ENCODE results near the gene DGKI. TPM values are rescaled to one million over a fixed set of nuclear protein-coding genes. Genes with fewer than 3 reads are reported as not detected.

DGKI gene
- total and polyA plus RNA-seq, 7 donors, result under 0.01 to 0.56 (median 0.44) TPM; not detected in 2

DNA sequence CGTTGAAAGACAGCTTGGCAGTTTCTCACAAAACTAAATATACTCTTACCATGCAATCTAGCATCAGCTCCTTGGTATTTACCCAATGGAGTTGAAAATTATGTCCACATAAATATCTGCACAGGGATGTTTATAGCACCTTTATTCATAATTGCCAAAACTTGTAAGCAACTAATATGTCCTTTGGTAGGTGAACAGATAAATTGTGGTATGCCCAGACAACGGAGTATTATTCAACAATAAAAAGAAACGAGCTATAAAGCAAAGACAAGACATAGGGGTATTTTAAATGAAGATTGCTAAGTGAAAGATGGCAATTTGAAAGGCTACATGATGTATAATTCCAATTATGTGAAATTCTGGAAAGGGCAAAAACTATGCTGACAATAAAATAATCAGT, 340.7 kb downstream of the DGKI start:
- no peaks in the 10 kb centered on the region for H3K4me1 ChIP-seq
- no peak overlapping the region for H3K4me3 ChIP-seq
- ATAC-seq (no peak), DNase-seq (no peak)
- no peaks in the 10 kb centered on the region for H3K9me3 ChIP-seq
- WGBS, 3 donors, result 71 to 75% (median 74%) methylated on average over 3 of the region's 3 CpGs
- TF ChIP-seq, protein P1, sequence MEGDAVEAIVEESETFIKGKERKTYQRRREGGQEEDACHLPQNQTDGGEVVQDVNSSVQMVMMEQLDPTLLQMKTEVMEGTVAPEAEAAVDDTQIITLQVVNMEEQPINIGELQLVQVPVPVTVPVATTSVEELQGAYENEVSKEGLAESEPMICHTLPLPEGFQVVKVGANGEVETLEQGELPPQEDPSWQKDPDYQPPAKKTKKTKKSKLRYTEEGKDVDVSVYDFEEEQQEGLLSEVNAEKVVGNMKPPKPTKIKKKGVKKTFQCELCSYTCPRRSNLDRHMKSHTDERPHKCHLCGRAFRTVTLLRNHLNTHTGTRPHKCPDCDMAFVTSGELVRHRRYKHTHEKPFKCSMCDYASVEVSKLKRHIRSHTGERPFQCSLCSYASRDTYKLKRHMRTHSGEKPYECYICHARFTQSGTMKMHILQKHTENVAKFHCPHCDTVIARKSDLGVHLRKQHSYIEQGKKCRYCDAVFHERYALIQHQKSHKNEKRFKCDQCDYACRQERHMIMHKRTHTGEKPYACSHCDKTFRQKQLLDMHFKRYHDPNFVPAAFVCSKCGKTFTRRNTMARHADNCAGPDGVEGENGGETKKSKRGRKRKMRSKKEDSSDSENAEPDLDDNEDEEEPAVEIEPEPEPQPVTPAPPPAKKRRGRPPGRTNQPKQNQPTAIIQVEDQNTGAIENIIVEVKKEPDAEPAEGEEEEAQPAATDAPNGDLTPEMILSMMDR (IDR thresholded peaks at IDR 0.05), result no peak
- H3K27ac ChIP-seq, result no peak overlapping the region
- intact Hi-C loops (cut with DNase I), result no loop called here
- H3K36me3 ChIP-seq (ENCODE audit: insufficient read depth in 1 of 2, low read depth in 1 of 2), result no peaks in the 10 kb centered on the region
- H3K27me3 ChIP-seq (ENCODE audit: insufficient read depth in 3 of 3, low read length in 2 of 3), result no peaks in the 10 kb centered on the region

DNA sequence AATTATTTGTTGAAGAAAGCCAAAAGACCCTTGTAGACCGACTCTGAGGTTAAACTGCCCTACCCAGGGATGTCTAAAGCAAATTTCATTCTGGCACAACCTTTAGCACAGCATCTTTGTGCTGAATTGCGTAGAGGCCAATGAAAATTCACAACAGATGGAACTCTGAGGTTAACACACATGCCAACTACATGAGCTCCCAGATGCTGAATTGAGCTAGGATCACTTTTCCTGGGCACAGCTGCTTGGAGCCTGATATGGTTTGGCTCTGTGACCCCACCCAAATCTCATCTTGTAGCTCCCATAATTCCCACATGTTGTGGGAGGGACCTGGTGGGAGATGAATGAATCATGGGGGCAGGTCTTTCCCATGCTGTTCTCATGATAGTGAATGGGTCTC, 345.2 kb downstream of the DGKI start:
- H3K4me1 ChIP-seq, result no peaks in the 10 kb centered on the region
- no peak for DNase-seq
- no peaks in the 10 kb centered on the region for H3K9me3 ChIP-seq
- TF ChIP-seq, protein P1 (IDR thresholded peaks at IDR 0.05), result no peak
- no peak for ATAC-seq
- H3K36me3 ChIP-seq (ENCODE audit: insufficient read depth in 1 of 2, low read depth in 1 of 2), result no peaks in the 10 kb centered on the region
- H3K27ac ChIP-seq, result no peak overlapping the region
- H3K27me3 ChIP-seq (ENCODE audit: insufficient read depth in 3 of 3, low read length in 2 of 3), result no peaks in the 10 kb centered on the region
- intact Hi-C loops (cut with DNase I), result no loop called here
- no peak overlapping the region for H3K4me3 ChIP-seq
- 63 to 72% (median 63%) methylated on average over 2 of the region's 2 CpGs for WGBS, 3 donors

DNA sequence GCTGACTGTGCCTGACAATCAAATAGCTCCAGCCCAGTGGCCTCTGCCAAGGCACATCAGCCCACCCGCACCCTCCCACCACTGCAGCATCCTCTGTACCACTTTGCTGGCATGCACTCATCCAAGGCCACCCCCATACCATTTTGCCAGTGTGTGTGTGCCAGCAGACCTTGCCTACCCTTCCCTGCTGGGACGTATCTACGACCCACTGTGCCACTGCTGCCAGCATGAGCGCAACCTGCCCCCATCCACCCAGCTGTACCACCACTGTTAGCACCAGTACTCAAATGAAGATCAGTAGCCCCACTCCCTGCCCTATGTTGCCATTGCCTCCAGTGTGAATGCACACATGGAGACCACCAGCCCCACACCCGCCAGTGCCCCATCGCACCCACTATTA, 353.9 kb downstream of the DGKI start:
- intact Hi-C loops (cut with DNase I), result no loop called here
- no peak overlapping the region for H3K27ac ChIP-seq
- H3K9me3 ChIP-seq, result peaks cover 13% of the 10 kb centered on the region
- no peaks in the 10 kb centered on the region for H3K4me1 ChIP-seq
- WGBS, 3 donors, result 89 to 98% (median 94%) methylated on average over 6 of the region's 6 CpGs
- no peaks in the 10 kb centered on the region for H3K27me3 ChIP-seq (ENCODE audit: insufficient read depth in 3 of 3, low read length in 2 of 3)
- H3K4me3 ChIP-seq, result no peak overlapping the region
- H3K36me3 ChIP-seq (ENCODE audit: insufficient read depth in 1 of 2, low read depth in 1 of 2), result no peaks in the 10 kb centered on the region
- DNase-seq, result no peak
- TF ChIP-seq, protein P1 (IDR thresholded peaks at IDR 0.05), result no peak
- ATAC-seq, result no peak

DNA sequence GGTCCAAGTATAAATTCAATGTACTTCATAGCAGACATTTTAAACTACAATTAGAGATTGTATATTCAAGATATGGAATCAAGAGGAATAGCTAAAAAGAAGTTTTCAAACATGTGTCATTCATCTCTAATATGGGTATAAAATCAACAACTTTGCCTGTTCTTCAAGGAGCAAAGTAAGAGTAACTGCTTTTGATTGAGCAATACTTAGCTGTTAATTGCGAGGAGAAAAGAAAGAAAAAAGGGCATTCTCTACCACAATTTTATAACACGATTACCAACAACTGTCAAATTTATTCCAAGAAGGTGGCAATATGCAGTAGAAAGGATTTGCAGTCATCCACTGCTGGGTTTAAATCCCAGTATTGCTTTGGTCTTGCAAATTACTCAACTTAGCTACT, 356.9 kb downstream of the DGKI start:
- no peaks in the 10 kb centered on the region for H3K36me3 ChIP-seq (ENCODE audit: insufficient read depth in 1 of 2, low read depth in 1 of 2)
- no peak for DNase-seq
- no peak for ATAC-seq
- 85 to 87% (median 85%) methylated on average over 2 of the region's 2 CpGs for WGBS, 3 donors
- H3K27me3 ChIP-seq (ENCODE audit: insufficient read depth in 3 of 3, low read length in 2 of 3), result no peaks in the 10 kb centered on the region
- TF ChIP-seq, protein P1 (IDR thresholded peaks at IDR 0.05), result no peak
- intact Hi-C loops (cut with DNase I), result no loop called here
- H3K27ac ChIP-seq, result no peak overlapping the region
- H3K9me3 ChIP-seq, result peaks cover 4% of the 10 kb centered on the region
- no peak overlapping the region for H3K4me3 ChIP-seq
- no peaks in the 10 kb centered on the region for H3K4me1 ChIP-seq

DNA sequence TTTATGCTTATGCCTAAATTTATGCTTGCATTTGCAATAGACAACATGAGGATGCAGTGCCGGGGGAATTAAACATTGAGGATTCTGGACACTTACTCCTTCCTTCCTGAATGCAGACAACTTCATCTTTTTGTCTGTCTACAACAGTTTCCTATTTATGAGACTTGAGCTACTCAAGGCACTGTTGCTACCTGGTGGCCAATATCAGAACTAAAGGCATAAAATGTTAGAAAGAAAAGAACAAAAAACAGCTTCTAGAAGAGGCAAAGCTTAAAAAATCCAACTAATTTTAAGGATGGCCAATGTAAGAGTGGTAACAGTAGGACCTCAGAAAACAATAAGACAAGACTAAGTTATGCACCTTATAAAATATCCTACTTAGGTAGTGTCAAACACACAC, 358.7 kb downstream of the DGKI start:
- no peaks in the 10 kb centered on the region for H3K9me3 ChIP-seq
- no peaks in the 10 kb centered on the region for H3K4me1 ChIP-seq
- TF ChIP-seq, protein P1 (IDR thresholded peaks at IDR 0.05), result no peak
- ATAC-seq (no peak), DNase-seq (no peak)
- H3K27me3 ChIP-seq (ENCODE audit: insufficient read depth in 3 of 3, low read length in 2 of 3), result no peaks in the 10 kb centered on the region
- 68 to 77% (median 74%) methylated on average over 1 of the region's 1 CpG for WGBS, 3 donors
- intact Hi-C loops (cut with DNase I), result no loop called here
- no peak overlapping the region for H3K27ac ChIP-seq
- no peak overlapping the region for H3K4me3 ChIP-seq
- H3K36me3 ChIP-seq (ENCODE audit: insufficient read depth in 1 of 2, low read depth in 1 of 2), result no peaks in the 10 kb centered on the region
